HG02840 (cell line): ENCODE measurements around the gene AK8.

Source experiments
- ATAC-seq: cut with Tn5 transposase; IDR thresholded peaks from one replicate; pipeline ENCODE4 v1.9.1; 2021; ENCODE audit warnings: mild to moderate bottlenecking, moderate library complexity, moderate number of reproducible peaks; ENCODE audit not compliant: unreplicated experiment, low FRiP score

The AK8 gene

GRCh38 chr9:132679946-132680625 is 198.0 kb downstream of the AK8 start:
- ATAC-seq = no peak

DNA sequence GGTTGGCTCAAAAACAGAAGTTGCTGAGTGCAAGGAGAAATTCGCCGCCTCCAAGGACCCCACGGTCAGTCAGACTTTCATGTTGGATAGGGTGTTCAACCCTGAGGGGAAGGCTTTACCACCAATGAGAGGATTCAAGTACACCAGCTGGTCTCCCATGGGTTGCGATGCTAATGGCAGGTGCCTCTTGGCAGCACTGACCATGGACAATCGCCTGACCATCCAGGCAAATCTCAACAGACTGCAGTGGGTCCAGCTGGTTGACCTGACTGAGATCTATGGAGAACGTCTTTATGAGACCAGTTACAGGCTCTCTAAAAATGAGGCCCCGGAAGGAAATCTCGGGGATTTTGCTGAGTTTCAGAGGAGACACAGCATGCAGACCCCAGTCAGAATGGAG is 200.1 kb downstream of the AK8 start:
- no peak for ATAC-seq
